Calu3 (cell line): Measurements from ENCODE around the gene BCL11A. TPM values are rescaled to one million over a fixed set of nuclear protein-coding genes. Genes with fewer than 3 reads are reported as not detected.

Experiments
- BruUV-seq: library from RNA; stranded (reverse); fragments of 400-500 nt; replicated peaks from 2 replicates; lab custom pipeline; 2021; lab: Mats Ljungman, UMichigan
- CTCF ChIA-PET: fragments of 300-600 bp; sonication (Branson Sonifier 250); formaldehyde crosslinking; loops from one replicate; lab custom pipeline; 2022; ENCODE audit warnings: antibody characterized with exemption; lab: Charles Lee
- DNase-seq: peaks from one replicate; pipeline ENCODE4 v3.0.0; 2022
- H3K27ac Mint-ChIP-seq: one replicate; pipeline ENCODE4 v1.8.0; 2022; ENCODE audit warnings: mixed read lengths; ENCODE audit not compliant: unreplicated experiment
- H3K27me3 Mint-ChIP-seq: one replicate; pipeline ENCODE4 v1.8.0; 2022; ENCODE audit warnings: mixed read lengths; ENCODE audit not compliant: unreplicated experiment
- H3K36me3 Mint-ChIP-seq: one replicate; pipeline ENCODE4 v1.8.0; 2022; ENCODE audit warnings: mild to moderate bottlenecking, moderate library complexity, mixed read lengths; ENCODE audit not compliant: insufficient read depth, unreplicated experiment
- H3K4me1 Mint-ChIP-seq: one replicate; pipeline ENCODE4 v1.8.0; 2022; ENCODE audit warnings: mild to moderate bottlenecking, low read depth, mixed read lengths; ENCODE audit not compliant: unreplicated experiment
- H3K4me3 Mint-ChIP-seq: one replicate; pipeline ENCODE4 v1.8.0; 2022; ENCODE audit warnings: mild to moderate bottlenecking, low read depth, moderate library complexity, mixed read lengths; ENCODE audit not compliant: unreplicated experiment
- H3K9me3 Mint-ChIP-seq: one replicate; pipeline ENCODE4 v1.8.0; 2022; ENCODE audit warnings: low read depth, mixed read lengths; ENCODE audit not compliant: unreplicated experiment
- CTCF ChIP-seq: fragments of 200-600 bp; IDR thresholded peaks from one replicate; pipeline ENCODE4 v1.8.0; 2022; ENCODE audit warnings: antibody characterized with exemption; ENCODE audit not compliant: unreplicated experiment
- intact Hi-C: fragments of 100-400 bp; cut with micrococcal nuclease; formaldehyde crosslinking; loops from one replicate; pipeline ENCODE4 v1.10.0; 2022; ENCODE audit not compliant: unreplicated experiment
- total RNA-seq: library from RNA; stranded (reverse); gene quantifications from 2 replicates; pipeline ENCODE4 v1.2.3, GENCODE V29; 2022

The BCL11A gene
- total RNA-seq, 1 experiment from 2014 or later: 8.5 TPM

- intact Hi-C loops: no loop called here
- Mint-ChIP-seq H3K27ac (no peak overlapping the region), H3K9me3 (no peaks in the 10 kb centered on the region), H3K36me3 (no peaks in the 10 kb centered on the region), H3K4me1 (no peaks in the 10 kb centered on the region), H3K4me3 (no peak overlapping the region), H3K27me3 (no peaks in the 10 kb centered on the region)
- no peak for TF ChIP-seq CTCF
- no peak for DNase-seq
- CTCF ChIA-PET: interaction anchor here (0.7 kb wide), 1 partner anchor 23 kb away, joined by 5 read pairs; no protein-coding TSS in a partner anchor
- BruUV-seq: no TSS peak
Measured at GRCh38 chr2:60472663-60473289, 80.7 kb downstream of the BCL11A start.

DNA sequence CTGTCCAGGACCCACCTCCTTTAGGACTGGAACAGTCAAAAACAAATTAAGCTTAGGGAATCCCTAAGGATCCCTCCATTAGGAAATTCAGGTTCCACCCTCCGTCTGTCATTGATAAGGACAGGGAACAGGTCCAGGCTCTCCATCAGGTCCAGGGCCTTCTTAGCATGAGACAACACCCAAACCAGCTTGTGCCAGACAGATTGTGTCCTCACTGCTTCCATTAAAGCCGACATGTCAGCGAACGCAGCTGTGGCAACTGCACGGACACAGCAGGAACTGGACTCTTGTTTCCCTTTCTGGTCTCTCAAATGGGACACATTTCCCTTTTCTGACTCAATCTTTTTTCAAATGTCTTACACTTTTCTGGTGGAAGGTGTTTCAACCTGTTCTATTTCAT is 81.4 kb downstream of the BCL11A start:
- H3K27ac Mint-ChIP-seq: no peak overlapping the region
- CTCF ChIA-PET: interaction anchor here (0.6 kb wide), 1 partner anchor 54 kb away, joined by 3 read pairs; no protein-coding TSS in a partner anchor
- intact Hi-C loops: no loop called here
- H3K36me3 Mint-ChIP-seq: no peaks in the 10 kb centered on the region
- H3K4me1 Mint-ChIP-seq: no peaks in the 10 kb centered on the region
- no peak for TF ChIP-seq CTCF
- no peaks in the 10 kb centered on the region for H3K27me3 Mint-ChIP-seq
- H3K4me3 Mint-ChIP-seq: no peak overlapping the region
- no peaks in the 10 kb centered on the region for H3K9me3 Mint-ChIP-seq
- DNase-seq: no peak
- no TSS peak for BruUV-seq

DNA sequence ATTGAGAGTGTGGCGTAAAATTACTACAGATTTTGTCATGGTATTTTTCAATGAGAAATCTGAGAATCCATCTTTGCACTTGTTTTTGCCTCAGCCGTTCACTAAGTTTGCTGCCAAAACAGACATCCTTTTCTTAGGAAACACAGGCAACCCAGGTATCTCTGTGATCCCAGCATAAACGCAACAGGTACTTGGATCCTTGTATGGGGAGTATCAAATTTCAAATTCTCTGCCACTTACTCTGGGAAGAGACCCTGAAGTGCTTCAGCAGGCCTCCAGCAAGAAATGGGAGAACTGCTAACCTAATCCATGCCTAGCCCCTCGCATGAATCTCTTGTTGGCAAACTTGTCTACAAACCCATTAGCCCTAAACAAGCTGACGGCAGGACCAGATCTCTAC is 83.1 kb downstream of the BCL11A start:
- no peaks in the 10 kb centered on the region for H3K27me3 Mint-ChIP-seq
- no peaks in the 10 kb centered on the region for H3K36me3 Mint-ChIP-seq
- BruUV-seq: no TSS peak
- H3K4me3 Mint-ChIP-seq: no peak overlapping the region
- intact Hi-C loops: no loop called here
- H3K4me1 Mint-ChIP-seq: no peaks in the 10 kb centered on the region
- H3K27ac Mint-ChIP-seq: no peak overlapping the region
- CTCF ChIA-PET: no interaction called here
- TF ChIP-seq CTCF: no peak
- no peaks in the 10 kb centered on the region for H3K9me3 Mint-ChIP-seq
- no peak for DNase-seq

GRCh38 chr2:60469536-60470317 is 83.7 kb downstream of the BCL11A start:
- Mint-ChIP-seq H3K27me3 (no peaks in the 10 kb centered on the region), H3K4me1 (no peaks in the 10 kb centered on the region), H3K27ac (no peak overlapping the region), H3K36me3 (no peaks in the 10 kb centered on the region), H3K9me3 (no peaks in the 10 kb centered on the region), H3K4me3 (no peak overlapping the region)
- no peak for DNase-seq
- intact Hi-C loops: no loop called here
- no peak for TF ChIP-seq CTCF
- BruUV-seq: no TSS peak
- CTCF ChIA-PET: no interaction called here
